Activated B cell treated with CpG ODN at 0.5 μM for 24 hours (primary cell): ENCODE data around the gene ZNF292. TPM values are rescaled to one million over a fixed set of nuclear protein-coding genes. Genes with fewer than 3 reads are reported as not detected.

ENCODE experiments used
- ATAC-seq: fragments of 200-7000 bp; cut with Tn5 transposase; one replicate; pipeline ENCODE4 v1.10.0; 2021; ENCODE audit warnings: low read depth, mild to moderate bottlenecking, moderate library complexity
- CTCF ChIA-PET: fragments of 350-600 bp; sonication (Branson Sonifier 250); formaldehyde crosslinking; loops from one replicate; lab custom pipeline; 2021; ENCODE audit warnings: antibody characterized with exemption; lab: Charles Lee
- POLR2A ChIA-PET: fragments of 350-600 bp; sonication (Branson Sonifier 250); formaldehyde crosslinking; loops from one replicate; lab custom pipeline; 2021; ENCODE audit warnings: antibody characterized with exemption; lab: Charles Lee
- DNase-seq: peaks from one replicate; pipeline ENCODE4 v3.0.0; 2022
- H3K27ac Mint-ChIP-seq: one replicate; pipeline ENCODE4 v1.8.0; 2020; ENCODE audit warnings: mixed read lengths
- H3K27me3 Mint-ChIP-seq: one replicate; pipeline ENCODE4 v1.8.0; 2021; ENCODE audit warnings: mixed read lengths
- H3K36me3 Mint-ChIP-seq: one replicate; pipeline ENCODE4 v1.8.0; 2021; ENCODE audit warnings: low read depth, mixed read lengths
- H3K4me1 Mint-ChIP-seq: one replicate; pipeline ENCODE4 v1.8.0; 2021; ENCODE audit warnings: mixed read lengths
- H3K4me3 Mint-ChIP-seq: one replicate; pipeline ENCODE4 v1.8.0; 2020; ENCODE audit warnings: mild to moderate bottlenecking, mixed read lengths
- H3K9me3 Mint-ChIP-seq: one replicate; pipeline ENCODE4 v1.8.0; 2020; ENCODE audit warnings: mixed read lengths
- intact Hi-C: fragments of 100-400 bp; cut with micrococcal nuclease; formaldehyde crosslinking; loops from one replicate; pipeline ENCODE4 v1.15.1; 2024
- total RNA-seq: library from RNA; stranded (reverse); gene quantifications from 2 replicates; pipeline ENCODE4 v1.2.3, GENCODE V29; 2022
- TF ChIP-seq, protein P1 (sequence below): fragments of 200-600 bp; IDR thresholded peaks from one replicate; pipeline ENCODE4 v1.8.0; 2022; ENCODE audit warnings: antibody characterized with exemption, mild to moderate bottlenecking

ZNF292 gene
- total RNA-seq, 1 donor from 2014 or later, result 66.6 TPM

DNA sequence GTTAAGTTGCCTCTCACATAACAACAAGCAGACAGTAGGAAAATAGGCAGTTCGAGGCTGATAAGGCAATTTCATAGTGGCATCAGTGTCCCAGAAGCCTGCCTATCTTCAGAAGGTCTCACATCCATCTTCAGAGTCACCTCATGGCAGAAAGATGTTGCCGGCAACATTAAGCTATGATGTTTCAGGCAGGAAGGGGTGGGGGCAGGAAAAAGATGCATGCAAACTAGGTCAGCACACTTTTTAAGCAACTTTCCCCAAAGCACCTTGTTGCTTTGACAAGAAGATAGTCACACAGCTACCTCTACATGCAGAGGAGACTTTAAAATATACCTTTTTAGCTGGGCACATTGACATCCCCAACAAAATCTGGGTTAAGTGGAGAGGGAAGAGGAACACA, 123.8 kb downstream of the ZNF292 start:
- H3K27me3 Mint-ChIP-seq, result no peaks in the 10 kb centered on the region
- ChIA-PET CTCF (no interaction called here), POLR2A (interaction anchor here (1.3 kb wide), 1 partner anchor 18 kb away, joined by 4 read pairs; no protein-coding TSS in a partner anchor)
- H3K27ac Mint-ChIP-seq, result no peak overlapping the region
- H3K4me3 Mint-ChIP-seq, result no peak overlapping the region
- DNase-seq, result no peak
- no peaks in the 10 kb centered on the region for H3K36me3 Mint-ChIP-seq
- intact Hi-C loops, result no loop called here
- no peaks in the 10 kb centered on the region for H3K9me3 Mint-ChIP-seq
- TF ChIP-seq, protein P1, sequence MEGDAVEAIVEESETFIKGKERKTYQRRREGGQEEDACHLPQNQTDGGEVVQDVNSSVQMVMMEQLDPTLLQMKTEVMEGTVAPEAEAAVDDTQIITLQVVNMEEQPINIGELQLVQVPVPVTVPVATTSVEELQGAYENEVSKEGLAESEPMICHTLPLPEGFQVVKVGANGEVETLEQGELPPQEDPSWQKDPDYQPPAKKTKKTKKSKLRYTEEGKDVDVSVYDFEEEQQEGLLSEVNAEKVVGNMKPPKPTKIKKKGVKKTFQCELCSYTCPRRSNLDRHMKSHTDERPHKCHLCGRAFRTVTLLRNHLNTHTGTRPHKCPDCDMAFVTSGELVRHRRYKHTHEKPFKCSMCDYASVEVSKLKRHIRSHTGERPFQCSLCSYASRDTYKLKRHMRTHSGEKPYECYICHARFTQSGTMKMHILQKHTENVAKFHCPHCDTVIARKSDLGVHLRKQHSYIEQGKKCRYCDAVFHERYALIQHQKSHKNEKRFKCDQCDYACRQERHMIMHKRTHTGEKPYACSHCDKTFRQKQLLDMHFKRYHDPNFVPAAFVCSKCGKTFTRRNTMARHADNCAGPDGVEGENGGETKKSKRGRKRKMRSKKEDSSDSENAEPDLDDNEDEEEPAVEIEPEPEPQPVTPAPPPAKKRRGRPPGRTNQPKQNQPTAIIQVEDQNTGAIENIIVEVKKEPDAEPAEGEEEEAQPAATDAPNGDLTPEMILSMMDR, result no peak
- ATAC-seq, result no peak
- peaks cover 4% of the 10 kb centered on the region for H3K4me1 Mint-ChIP-seq

DNA sequence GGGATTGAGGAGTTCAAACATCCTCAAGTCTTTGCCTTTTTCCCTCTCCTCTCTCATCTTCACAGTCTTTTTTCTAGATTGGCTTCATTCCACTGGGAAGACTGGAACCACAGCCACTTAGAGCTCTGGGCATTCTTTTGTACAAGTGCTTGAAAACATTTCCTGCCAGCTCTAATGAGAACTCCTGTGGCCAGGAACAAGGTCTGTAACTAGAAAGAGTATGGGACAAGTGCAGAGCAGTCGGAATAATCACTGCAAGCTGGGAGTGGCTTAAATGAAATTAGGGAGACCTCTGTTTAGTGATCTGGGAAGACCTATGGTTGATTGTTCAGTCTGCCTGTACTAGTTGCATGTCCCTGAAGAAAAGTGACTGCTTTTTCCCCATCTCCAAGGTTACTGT, 126.1 kb downstream of the ZNF292 start:
- H3K36me3 Mint-ChIP-seq, result no peaks in the 10 kb centered on the region
- no peak for DNase-seq
- no peak for ATAC-seq
- H3K27me3 Mint-ChIP-seq, result peaks cover 7% of the 10 kb centered on the region
- CTCF ChIA-PET, result no interaction called here
- H3K4me3 Mint-ChIP-seq, result no peak overlapping the region
- H3K9me3 Mint-ChIP-seq, result no peaks in the 10 kb centered on the region
- H3K27ac Mint-ChIP-seq, result no peak overlapping the region
- peaks cover 4% of the 10 kb centered on the region for H3K4me1 Mint-ChIP-seq
- POLR2A ChIA-PET, result no interaction called here
- TF ChIP-seq, protein P1, result no peak
- intact Hi-C loops, result no loop called here

DNA sequence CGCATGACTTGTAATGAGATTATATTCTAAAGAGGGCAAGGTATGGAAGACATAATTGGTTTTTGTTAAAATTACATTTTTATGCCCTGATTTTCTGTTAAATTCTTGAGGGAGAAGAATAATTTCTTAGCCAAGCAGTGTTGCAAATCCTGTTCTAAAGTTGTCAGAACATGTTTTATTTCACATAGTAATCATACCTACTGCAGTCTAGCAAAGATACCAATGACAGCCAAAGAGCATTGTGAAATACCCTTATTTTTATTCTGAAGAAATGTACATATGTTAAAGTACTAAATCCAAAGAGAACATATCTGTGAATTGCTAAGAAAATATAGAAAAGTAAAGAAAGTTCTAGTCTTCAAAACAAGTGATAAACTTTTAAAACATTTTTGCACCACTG, 127.4 kb downstream of the ZNF292 start:
- DNase-seq (no peak), ATAC-seq (no peak)
- CTCF ChIA-PET, result interaction anchor here (0.6 to 1.2 kb wide), 2 partner anchors 8 to 221 kb away, joined by 3 to 5 read pairs; no protein-coding TSS in a partner anchor
- Mint-ChIP-seq H3K4me3 (no peak overlapping the region), H3K27me3 (peaks cover 10% of the 10 kb centered on the region), H3K27ac (no peak overlapping the region), H3K4me1 (peaks cover 4% of the 10 kb centered on the region), H3K9me3 (no peaks in the 10 kb centered on the region), H3K36me3 (no peaks in the 10 kb centered on the region)
- TF ChIP-seq, protein P1, result no peak
- POLR2A ChIA-PET, result no interaction called here
- intact Hi-C loops, result no loop called here

DNA sequence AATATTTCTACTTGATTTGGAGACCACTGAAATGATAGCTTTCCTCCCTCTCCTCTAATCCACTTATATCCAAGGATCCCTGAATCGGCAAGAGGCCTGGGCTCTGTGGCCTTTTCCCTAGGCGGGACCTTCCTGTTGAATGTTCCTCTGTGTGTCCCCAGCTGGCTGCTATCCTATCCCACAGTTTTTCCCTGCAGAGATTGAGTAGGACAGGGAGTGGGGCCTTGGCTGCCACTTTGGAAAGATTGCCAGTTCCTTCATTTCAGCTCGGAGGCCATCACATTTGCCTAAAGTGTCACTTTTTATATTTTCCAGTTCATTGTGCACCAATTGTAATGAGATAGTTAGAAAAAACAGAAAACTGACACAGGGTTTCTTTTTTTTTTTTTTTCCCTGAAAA, 128.1 kb downstream of the ZNF292 start:
- no peaks in the 10 kb centered on the region for H3K9me3 Mint-ChIP-seq
- H3K27ac Mint-ChIP-seq, result no peak overlapping the region
- H3K4me3 Mint-ChIP-seq, result no peak overlapping the region
- H3K4me1 Mint-ChIP-seq, result peaks cover 4% of the 10 kb centered on the region
- DNase-seq (no peak), ATAC-seq (no peak)
- TF ChIP-seq, protein P1, result no peak
- ChIA-PET POLR2A (no interaction called here), CTCF (interaction anchor here (0.6 to 1.2 kb wide), 2 partner anchors 9 to 221 kb away, joined by 3 to 5 read pairs; no protein-coding TSS in a partner anchor)
- intact Hi-C loops, result no loop called here
- peaks cover 12% of the 10 kb centered on the region for H3K27me3 Mint-ChIP-seq
- H3K36me3 Mint-ChIP-seq, result no peaks in the 10 kb centered on the region

DNA sequence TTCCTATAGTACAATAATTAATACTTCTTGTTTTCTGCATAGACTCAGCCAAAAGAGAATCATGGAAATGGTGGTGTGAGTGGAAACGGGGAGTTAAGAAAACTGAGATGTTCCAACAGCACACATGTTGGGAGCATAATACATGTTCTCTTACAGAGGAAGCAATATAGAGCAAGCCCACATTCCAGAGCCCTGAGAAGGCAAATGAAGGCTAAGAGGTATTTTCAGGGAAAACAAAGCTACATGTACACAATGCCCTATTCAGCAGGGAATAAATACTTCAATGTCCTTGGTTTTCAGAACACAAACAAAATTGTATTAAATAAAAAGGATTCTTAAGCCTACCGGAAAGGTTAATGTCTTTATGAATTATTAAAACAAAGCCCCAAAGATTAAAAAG, 131.9 kb downstream of the ZNF292 start:
- intact Hi-C loops, result no loop called here
- ChIA-PET CTCF (no interaction called here), POLR2A (no interaction called here)
- Mint-ChIP-seq H3K4me3 (no peak overlapping the region), H3K36me3 (no peaks in the 10 kb centered on the region), H3K27ac (no peak overlapping the region), H3K9me3 (no peaks in the 10 kb centered on the region), H3K4me1 (no peaks in the 10 kb centered on the region), H3K27me3 (peaks cover 21% of the 10 kb centered on the region)
- TF ChIP-seq, protein P1, result no peak
- DNase-seq (no peak), ATAC-seq (no peak)
